PC-9 (cell line): ENCODE results near the gene PALLD.

Source experiments
- CTCF ChIP-seq: fragments of 200-600 bp; sonication (generic); conservative IDR thresholded peaks from 2 replicates; pipeline ENCODE4 v1.6.1; 2017; ENCODE audit warnings: mixed run types, antibody characterized with exemption, mild to moderate bottlenecking, moderate library complexity
- EZH2 ChIP-seq: fragments of 200-600 bp; sonication (generic); IDR thresholded peaks from 2 replicates; pipeline ENCODE4 v1.8.0; 2017; ENCODE audit warnings: antibody characterized with exemption, low read depth

- TF ChIP-seq CTCF: no peak
- TF ChIP-seq EZH2: no peak
These were observed 38.8 kb downstream of the PALLD start for GRCh38 chr4:168535689-168536088.
